H9 (cell line): Measurements from ENCODE around the gene LORICRIN. TPM values are rescaled to one million over a fixed set of nuclear protein-coding genes. Genes with fewer than 3 reads are reported as not detected.

Experiments used
- DNase-seq: peaks from one replicate; pipeline ENCODE4 v3.0.0-alpha.2; 2017
- H2AFZ ChIP-seq: one replicate; pipeline ENCODE4 v1.6.1; 2013; ENCODE audit warnings: mild to moderate bottlenecking, low read length, control low read depth, moderate library complexity
- H2AK5ac ChIP-seq: 2 replicates; pipeline ENCODE4 v1.6.1; 2013; ENCODE audit warnings: low read length, control low read depth, mixed read lengths; ENCODE audit not compliant: insufficient read length
- H2BK120ac ChIP-seq: one replicate; pipeline ENCODE4 v1.6.1; 2013; ENCODE audit warnings: low read depth, mild to moderate bottlenecking, low read length, control low read depth, inconsistent platforms; ENCODE audit not compliant: poor library complexity, severe bottlenecking
- H2BK12ac ChIP-seq: 2 replicates; pipeline ENCODE4 v1.6.1; 2013; ENCODE audit warnings: low read length, control low read depth, mixed read lengths, low read depth; ENCODE audit not compliant: insufficient read length
- H2BK15ac ChIP-seq: 2 replicates; pipeline ENCODE4 v1.6.1; 2013; ENCODE audit warnings: low read depth, low read length, control low read depth
- H2BK20ac ChIP-seq: one replicate; pipeline ENCODE4 v1.6.1; 2013; ENCODE audit warnings: low read depth, mild to moderate bottlenecking, low read length, control low read depth, inconsistent platforms; ENCODE audit not compliant: poor library complexity, severe bottlenecking
- H2BK5ac ChIP-seq: 2 replicates; pipeline ENCODE4 v1.6.1; 2013; ENCODE audit warnings: low read length, control low read depth, mixed read lengths; ENCODE audit not compliant: insufficient read length
- H3K14ac ChIP-seq: 2 replicates; pipeline ENCODE4 v1.6.1; 2013; ENCODE audit warnings: low read length, control low read depth; ENCODE audit not compliant: insufficient read depth
- H3K18ac ChIP-seq: 2 replicates; pipeline ENCODE4 v1.6.1; 2013; ENCODE audit warnings: low read depth, mild to moderate bottlenecking, mixed read lengths, low read length, control low read depth; ENCODE audit not compliant: insufficient read length
- H3K23ac ChIP-seq: 2 replicates; pipeline ENCODE4 v1.6.1; 2013; ENCODE audit warnings: low read length, control low read depth, mixed read lengths, low read depth; ENCODE audit not compliant: insufficient read length
- H3K23me2 ChIP-seq: 2 replicates; pipeline ENCODE4 v1.6.1; 2013; ENCODE audit warnings: low read depth, mild to moderate bottlenecking, mixed read lengths, low read length, control low read depth; ENCODE audit not compliant: insufficient read length, poor library complexity, severe bottlenecking
- H3K27ac ChIP-seq: 2 replicates; pipeline ENCODE4 v1.5.1; 2013; ENCODE audit warnings: low read length, control low read depth, mixed read lengths, low read depth; ENCODE audit not compliant: insufficient read length
- H3K27me3 ChIP-seq: 2 replicates; pipeline ENCODE4 v1.6.1; 2013; ENCODE audit warnings: low read length, control low read depth, inconsistent platforms; ENCODE audit not compliant: insufficient read depth
- H3K4ac ChIP-seq: 2 replicates; pipeline ENCODE4 v1.6.1; 2013; ENCODE audit warnings: low read depth, mild to moderate bottlenecking, control low read depth, inconsistent platforms, low read length, moderate library complexity
- H3K4me1 ChIP-seq: 2 replicates; pipeline ENCODE4 v1.6.1; 2013; ENCODE audit warnings: low read length, control low read depth, inconsistent platforms; ENCODE audit not compliant: insufficient read depth
- H3K4me2 ChIP-seq: 2 replicates; pipeline ENCODE4 v1.6.1; 2013; ENCODE audit warnings: low read length, control low read depth, mixed read lengths; ENCODE audit not compliant: insufficient read length, insufficient read depth
- H3K56ac ChIP-seq: 2 replicates; pipeline ENCODE4 v1.6.1; 2013; ENCODE audit warnings: low read depth, mild to moderate bottlenecking, mixed read lengths, low read length, control low read depth; ENCODE audit not compliant: insufficient read length
- H3K79me1 ChIP-seq: 2 replicates; pipeline ENCODE4 v1.6.1; 2013; ENCODE audit warnings: low read depth, mild to moderate bottlenecking, moderate library complexity, low read length, control low read depth, inconsistent platforms; ENCODE audit not compliant: insufficient read depth, poor library complexity, severe bottlenecking
- H3K79me2 ChIP-seq: 2 replicates; pipeline ENCODE4 v1.6.1; 2013; ENCODE audit warnings: low read length, control low read depth, inconsistent platforms; ENCODE audit not compliant: insufficient read depth
- H3K9ac ChIP-seq: 2 replicates; pipeline ENCODE4 v1.6.1; 2013; ENCODE audit warnings: low read length, control low read depth, mixed read lengths; ENCODE audit not compliant: insufficient read length; ENCODE audit errors: extremely low read depth
- H3K9me3 ChIP-seq: one replicate; pipeline ENCODE4 v1.6.1; 2013; ENCODE audit warnings: low read depth, low read length, inconsistent platforms; ENCODE audit not compliant: control insufficient read depth
- H3T11ph ChIP-seq: one replicate; pipeline ENCODE4 v1.6.1; 2013; ENCODE audit warnings: mild to moderate bottlenecking, low read length, control low read depth, inconsistent platforms
- H4K20me1 ChIP-seq: one replicate; pipeline ENCODE4 v1.6.1; 2013; ENCODE audit not compliant: control insufficient read depth, insufficient read length, insufficient read depth
- H4K5ac ChIP-seq: 2 replicates; pipeline ENCODE4 v1.6.1; 2013; ENCODE audit warnings: low read depth, mild to moderate bottlenecking, mixed read lengths, low read length, control low read depth; ENCODE audit not compliant: insufficient read length
- H4K8ac ChIP-seq: replicated peaks from 2 replicates; pipeline ENCODE4 v1.6.1; 2013; ENCODE audit warnings: low read length, control low read depth, mixed read lengths, low read depth; ENCODE audit not compliant: insufficient read length
- H4K91ac ChIP-seq: 2 replicates; pipeline ENCODE4 v1.6.1; 2013; ENCODE audit warnings: low read depth, mild to moderate bottlenecking, moderate library complexity, mixed read lengths, low read length, control low read depth; ENCODE audit not compliant: insufficient read length
- H3K27ac Mint-ChIP-seq, 3 experiments: 2 replicates in 2 of 3; 3 replicates in 1 of 3; pipeline ENCODE4 v1.8.0; 2020 to 2021; ENCODE audit warnings: mixed read lengths in 3 of 3, mild to moderate bottlenecking in 1 of 3, moderate library complexity in 1 of 3
- H3K27me3 Mint-ChIP-seq: 2 replicates; pipeline ENCODE4 v1.8.0; 2021; ENCODE audit warnings: low read depth, mild to moderate bottlenecking, moderate library complexity, mixed read lengths
- H3K36me3 Mint-ChIP-seq, 3 experiments: 2 replicates in 2 of 3; 3 replicates in 1 of 3; pipeline ENCODE4 v1.8.0; 2020 to 2021; ENCODE audit warnings: low read depth in 3 of 3, mixed read lengths in 3 of 3; ENCODE audit not compliant: insufficient read depth in 1 of 3
- H3K4me1 Mint-ChIP-seq, 2 experiments: 2 replicates each; pipeline ENCODE4 v1.8.0; 2020; ENCODE audit warnings: mixed read lengths in 2 of 2
- H3K4me3 Mint-ChIP-seq, 2 experiments: 2 replicates in 1 of 2; 3 replicates in 1 of 2; pipeline ENCODE4 v1.8.0; 2020 to 2021; ENCODE audit warnings: mild to moderate bottlenecking in 2 of 2, mixed read lengths in 2 of 2, moderate library complexity in 1 of 2
- H3K9me3 Mint-ChIP-seq, 2 experiments: 2 replicates in 1 of 2; 3 replicates in 1 of 2; pipeline ENCODE4 v1.8.0; 2020; ENCODE audit warnings: mild to moderate bottlenecking in 2 of 2, mixed read lengths in 2 of 2, moderate library complexity in 1 of 2
- WGBS: extraction: QIAGEN DNeasy Blood & Tissue Kit; methylation state at CpG from one replicate; pipeline ENCODE4 v1.1.7; 2013; ENCODE audit warnings: missing lambda C conversion rate, low lambda C conversion rate, mixed read lengths; ENCODE audit not compliant: insufficient read length; ENCODE audit errors: extremely low coverage; 5-methylcytosine and 5-hydroxymethylcytosine counted together
- total RNA-seq: library from RNA; stranded (reverse); gene quantifications from 2 replicates; pipeline ENCODE4 v1.2.1, GENCODE V29; 2021
- TF ChIP-seq, protein P1 (sequence below): fragments of 200-600 bp; sonication (generic); conservative IDR thresholded peaks from 3 replicates; pipeline ENCODE4 v1.8.0; 2021; ENCODE audit warnings: antibody characterized with exemption, mild to moderate bottlenecking

Gene LORICRIN
- total RNA-seq, 1 experiment from 2014 or later = not detected

DNA sequence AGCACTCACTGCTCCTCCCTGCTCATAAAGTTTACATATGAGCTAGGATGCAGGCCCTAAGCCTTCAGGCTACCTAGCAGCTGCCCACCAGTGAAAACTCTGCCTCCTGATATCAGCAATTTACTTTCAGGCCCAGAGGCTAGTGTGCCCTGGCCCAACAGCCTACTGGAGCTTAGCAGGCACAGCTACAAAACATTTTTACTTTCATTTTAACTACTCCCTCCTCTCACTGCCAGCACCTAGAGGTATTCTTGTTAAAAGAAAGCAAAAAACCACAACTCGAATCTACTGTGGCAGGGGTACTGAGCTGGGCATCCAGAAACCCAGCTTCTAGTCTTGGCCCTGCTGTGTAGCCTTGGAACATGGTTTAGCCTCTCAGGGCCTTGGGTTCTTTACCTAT, 5.8 kb upstream of the LORICRIN start:
- H3K56ac ChIP-seq = no peak overlapping the region
- no peak overlapping the region for H3K14ac ChIP-seq
- no peaks in the 10 kb centered on the region for H3K27me3 ChIP-seq
- no peak overlapping the region for H2BK5ac ChIP-seq
- H2BK120ac ChIP-seq = no peak overlapping the region
- H3K4me1 ChIP-seq = no peaks in the 10 kb centered on the region
- H3K79me2 ChIP-seq = no peaks in the 10 kb centered on the region
- TF ChIP-seq, protein P1, sequence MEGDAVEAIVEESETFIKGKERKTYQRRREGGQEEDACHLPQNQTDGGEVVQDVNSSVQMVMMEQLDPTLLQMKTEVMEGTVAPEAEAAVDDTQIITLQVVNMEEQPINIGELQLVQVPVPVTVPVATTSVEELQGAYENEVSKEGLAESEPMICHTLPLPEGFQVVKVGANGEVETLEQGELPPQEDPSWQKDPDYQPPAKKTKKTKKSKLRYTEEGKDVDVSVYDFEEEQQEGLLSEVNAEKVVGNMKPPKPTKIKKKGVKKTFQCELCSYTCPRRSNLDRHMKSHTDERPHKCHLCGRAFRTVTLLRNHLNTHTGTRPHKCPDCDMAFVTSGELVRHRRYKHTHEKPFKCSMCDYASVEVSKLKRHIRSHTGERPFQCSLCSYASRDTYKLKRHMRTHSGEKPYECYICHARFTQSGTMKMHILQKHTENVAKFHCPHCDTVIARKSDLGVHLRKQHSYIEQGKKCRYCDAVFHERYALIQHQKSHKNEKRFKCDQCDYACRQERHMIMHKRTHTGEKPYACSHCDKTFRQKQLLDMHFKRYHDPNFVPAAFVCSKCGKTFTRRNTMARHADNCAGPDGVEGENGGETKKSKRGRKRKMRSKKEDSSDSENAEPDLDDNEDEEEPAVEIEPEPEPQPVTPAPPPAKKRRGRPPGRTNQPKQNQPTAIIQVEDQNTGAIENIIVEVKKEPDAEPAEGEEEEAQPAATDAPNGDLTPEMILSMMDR = no peak
- H2AFZ ChIP-seq = no peak overlapping the region
- H3K9me3 ChIP-seq = no peaks in the 10 kb centered on the region
- H2BK15ac ChIP-seq = no peak overlapping the region
- no peak overlapping the region for H3K4me2 ChIP-seq
- no peak overlapping the region for H2BK12ac ChIP-seq
- Mint-ChIP-seq H3K27ac (no peak overlapping the region), H3K27me3 (peaks cover 19% of the 10 kb centered on the region), H3K4me1 (no peaks in the 10 kb centered on the region), H3K9me3 (peaks cover 0 to 3% of the 10 kb centered on the region in 2 experiments; a peak in 1 of 5 replicates), H3K4me3 (no peak overlapping the region), H3K36me3 (no peaks in the 10 kb centered on the region)
- H3K18ac ChIP-seq = no peak overlapping the region
- H3K79me1 ChIP-seq = no peaks in the 10 kb centered on the region
- H3T11ph ChIP-seq = no peak overlapping the region
- H2AK5ac ChIP-seq = no peak overlapping the region
- no peak overlapping the region for H3K4ac ChIP-seq
- H4K5ac ChIP-seq = no peak overlapping the region
- H3K27ac ChIP-seq = no peak overlapping the region
- no peak overlapping the region for H3K23ac ChIP-seq
- no peaks in the 10 kb centered on the region for H3K23me2 ChIP-seq
- no peaks in the 10 kb centered on the region for H4K20me1 ChIP-seq
- no peak overlapping the region for H4K8ac ChIP-seq
- no peak overlapping the region for H3K9ac ChIP-seq
- WGBS = no CpG with 5 or more reads among the region's 1 CpG
- H2BK20ac ChIP-seq = no peak overlapping the region
- no peak for DNase-seq
- H4K91ac ChIP-seq = no peak overlapping the region
